Ascending aorta (tissue), 2 donors: ENCODE results near the gene BCL7A. TPM values are rescaled to one million over a fixed set of nuclear protein-coding genes. Genes with fewer than 3 reads are reported as not detected.

Experiments used
- DNase-seq, 2 donors: peaks; one replicate each; pipeline ENCODE4 v3.0.0-alpha.2; 2019; ENCODE audit warnings: low spot score in 2 of 2
- H3K27ac ChIP-seq, 2 donors: fragments of 200-600 bp; sonication (generic); one replicate each; pipeline ENCODE4 v1.5.1; 2016 to 2017; ENCODE audit warnings: mild to moderate bottlenecking in 1 of 2
- H3K27me3 ChIP-seq: fragments of 200-600 bp; sonication (generic); one replicate; pipeline ENCODE4 v1.5.1; 2017
- H3K36me3 ChIP-seq, 2 donors: fragments of 200-600 bp; sonication (generic); one replicate each; pipeline ENCODE4 v1.5.1; 2016
- H3K4me1 ChIP-seq, 2 donors: fragments of 200-600 bp; sonication (generic); one replicate each; pipeline ENCODE4 v1.5.1; 2016 to 2017; ENCODE audit warnings: mild to moderate bottlenecking in 1 of 2
- H3K4me3 ChIP-seq, 2 donors: fragments of 200-600 bp; sonication (generic); one replicate each; pipeline ENCODE4 v1.5.1; 2016 to 2017; ENCODE audit warnings: mild to moderate bottlenecking in 1 of 2
- H3K9me3 ChIP-seq, 2 donors: fragments of 200-600 bp; sonication (generic); one replicate each; pipeline ENCODE4 v1.5.1; 2016
- intact Hi-C: fragments of 100-400 bp; cut with DNase I; formaldehyde crosslinking; loops from one replicate; pipeline ENCODE4 v1.15.1; 2023
- total RNA-seq: library from RNA; depleted of rRNA; stranded (reverse); fragments of >200 nt; gene quantifications from one replicate; pipeline ENCODE4 v1.1.0, GENCODE V29; 2016
- TF ChIP-seq, protein P1 (sequence below), 3 experiments: fragments of 200-600 bp in 2 of 3; fragments of 450-650 bp in 1 of 3; sonication (generic) in 2 of 3; IDR thresholded peaks; one replicate each; pipeline ENCODE4 v1.5.1; 2016 to 2019; ENCODE audit warnings: antibody characterized with exemption in 3 of 3, mild to moderate bottlenecking in 1 of 3, moderate library complexity in 1 of 3

Gene BCL7A
- total RNA-seq, 1 donor from 2014 or later = 3.2 TPM

DNA sequence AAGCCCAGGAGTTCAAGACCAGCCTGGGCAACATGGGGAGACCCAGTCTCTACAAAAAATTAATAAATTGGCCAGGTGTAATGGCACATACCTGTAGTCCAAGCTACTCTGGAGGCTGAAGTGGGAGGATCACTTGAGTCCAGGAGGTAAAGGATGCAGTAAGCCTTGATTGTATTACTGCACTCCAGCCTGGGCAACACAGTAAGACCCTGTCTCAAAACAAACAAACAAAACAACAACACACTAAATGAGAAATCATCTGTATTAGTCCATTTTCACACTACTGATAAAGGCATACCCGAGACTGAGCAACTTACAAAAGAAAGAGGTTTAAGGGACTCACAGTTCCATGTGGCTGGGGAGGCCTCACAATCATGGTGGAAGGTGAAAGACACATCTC is 52.1 kb downstream of the BCL7A start:
- intact Hi-C loops = no loop called here
- H3K4me3 ChIP-seq = no peak overlapping the region
- H3K9me3 ChIP-seq = no peaks in the 10 kb centered on the region
- H3K4me1 ChIP-seq = peaks cover 5 to 21% of the 10 kb centered on the region in 2 donors
- H3K27me3 ChIP-seq = no peaks in the 10 kb centered on the region
- TF ChIP-seq, protein P1, sequence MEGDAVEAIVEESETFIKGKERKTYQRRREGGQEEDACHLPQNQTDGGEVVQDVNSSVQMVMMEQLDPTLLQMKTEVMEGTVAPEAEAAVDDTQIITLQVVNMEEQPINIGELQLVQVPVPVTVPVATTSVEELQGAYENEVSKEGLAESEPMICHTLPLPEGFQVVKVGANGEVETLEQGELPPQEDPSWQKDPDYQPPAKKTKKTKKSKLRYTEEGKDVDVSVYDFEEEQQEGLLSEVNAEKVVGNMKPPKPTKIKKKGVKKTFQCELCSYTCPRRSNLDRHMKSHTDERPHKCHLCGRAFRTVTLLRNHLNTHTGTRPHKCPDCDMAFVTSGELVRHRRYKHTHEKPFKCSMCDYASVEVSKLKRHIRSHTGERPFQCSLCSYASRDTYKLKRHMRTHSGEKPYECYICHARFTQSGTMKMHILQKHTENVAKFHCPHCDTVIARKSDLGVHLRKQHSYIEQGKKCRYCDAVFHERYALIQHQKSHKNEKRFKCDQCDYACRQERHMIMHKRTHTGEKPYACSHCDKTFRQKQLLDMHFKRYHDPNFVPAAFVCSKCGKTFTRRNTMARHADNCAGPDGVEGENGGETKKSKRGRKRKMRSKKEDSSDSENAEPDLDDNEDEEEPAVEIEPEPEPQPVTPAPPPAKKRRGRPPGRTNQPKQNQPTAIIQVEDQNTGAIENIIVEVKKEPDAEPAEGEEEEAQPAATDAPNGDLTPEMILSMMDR (IDR thresholded peaks at IDR 0.05) = no peak
- no peak for DNase-seq
- no peaks in the 10 kb centered on the region for H3K36me3 ChIP-seq
- H3K27ac ChIP-seq = no peak overlapping the region

DNA sequence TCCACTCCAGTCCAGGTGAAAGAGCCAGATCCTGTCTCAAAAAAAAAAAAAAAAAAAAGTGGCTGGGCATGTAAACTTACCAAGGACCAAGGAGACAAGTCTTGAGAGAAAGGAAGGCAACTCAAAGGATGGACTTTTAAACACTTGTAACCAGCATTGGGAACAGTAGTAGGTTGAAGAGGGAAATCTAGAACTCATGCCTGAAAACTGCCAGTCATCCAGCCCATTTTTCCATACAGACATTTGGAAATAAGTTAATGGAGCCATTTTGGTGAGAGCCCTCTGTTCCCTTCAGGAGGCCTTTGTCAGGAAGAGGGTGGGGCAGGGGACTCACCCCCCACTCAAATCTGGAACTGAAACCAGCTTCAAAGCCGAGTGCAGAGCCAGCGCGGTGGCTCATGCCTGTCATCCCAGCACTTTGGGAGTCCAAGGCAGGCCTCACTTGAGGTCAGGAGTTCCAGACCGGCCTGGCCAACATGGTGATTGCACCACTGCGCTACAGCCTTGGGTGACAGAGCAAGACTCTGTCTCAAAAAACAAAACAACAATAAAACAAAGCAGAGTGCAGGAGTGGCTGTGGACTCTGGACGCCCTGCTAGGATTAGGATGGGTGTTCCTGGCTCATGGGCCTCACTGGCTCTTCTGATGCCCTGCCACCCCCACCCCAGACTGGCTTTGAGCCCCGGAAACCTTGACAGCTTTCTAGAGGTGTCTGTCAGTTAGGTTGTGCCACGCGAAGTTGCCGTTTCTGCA is 55.2 kb downstream of the BCL7A start:
- Histone ChIP-seq H3K4me1 (peaks cover 6 to 27% of the 10 kb centered on the region in 2 donors), H3K27ac (no peak overlapping the region)
- DNase-seq = no peak

GRCh38 chr12:122078141-122079032 is 56.7 kb downstream of the BCL7A start, which contains the start of gene MLXIP:
Gene MLXIP (plus strand): TSS chr12:122078756. CDS start chr12:122078854, 98 bp downstream.
- Histone ChIP-seq H3K36me3 (no peaks in the 10 kb centered on the region), H3K27me3 (no peaks in the 10 kb centered on the region), H3K27ac (peak within 1 kb of the TSS; percentile 75 to 79), H3K4me1 (peaks cover 10 to 26% of the 10 kb centered on the region in 2 donors), H3K9me3 (no peaks in the 10 kb centered on the region), H3K4me3 (peak within 1 kb of the TSS; percentile 80 to 85)
- peak; percentile 72 to 96 for DNase-seq
- TF ChIP-seq, protein P1 (IDR thresholded peaks at IDR 0.05) = no peak
- intact Hi-C loops = loop anchor here (1.0 to 2.0 kb wide), 4 partner anchors 12 to 148 kb away; partner anchors contain the start of gene DIABLO

More for the DNA sequence above, 55.2 kb downstream of the BCL7A start:
- intact Hi-C loops = no loop called here
- TF ChIP-seq, protein P1 (IDR thresholded peaks at IDR 0.05) = no peak
- Histone ChIP-seq H3K9me3 (no peaks in the 10 kb centered on the region), H3K36me3 (no peaks in the 10 kb centered on the region), H3K4me3 (no peak overlapping the region), H3K27me3 (no peaks in the 10 kb centered on the region)

- Histone ChIP-seq H3K27me3 (no peaks in the 10 kb centered on the region), H3K4me1 (peaks cover 10 to 26% of the 10 kb centered on the region in 2 donors), H3K4me3 (peak overlapping the region; percentile 80 to 85), H3K36me3 (peaks cover 0 to 3% of the 10 kb centered on the region in 2 donors), H3K27ac (peak overlapping the region; percentile 75 to 79), H3K9me3 (no peaks in the 10 kb centered on the region)
- intact Hi-C loops = loop anchor here (2.0 kb wide), 1 partner anchor 24 kb away; no protein-coding TSS in a partner anchor
- TF ChIP-seq, protein P1 (IDR thresholded peaks at IDR 0.05) = no peak
- DNase-seq = no peak
These were observed 57.4 kb downstream of the BCL7A start for GRCh38 chr12:122079033-122079531.

DNA sequence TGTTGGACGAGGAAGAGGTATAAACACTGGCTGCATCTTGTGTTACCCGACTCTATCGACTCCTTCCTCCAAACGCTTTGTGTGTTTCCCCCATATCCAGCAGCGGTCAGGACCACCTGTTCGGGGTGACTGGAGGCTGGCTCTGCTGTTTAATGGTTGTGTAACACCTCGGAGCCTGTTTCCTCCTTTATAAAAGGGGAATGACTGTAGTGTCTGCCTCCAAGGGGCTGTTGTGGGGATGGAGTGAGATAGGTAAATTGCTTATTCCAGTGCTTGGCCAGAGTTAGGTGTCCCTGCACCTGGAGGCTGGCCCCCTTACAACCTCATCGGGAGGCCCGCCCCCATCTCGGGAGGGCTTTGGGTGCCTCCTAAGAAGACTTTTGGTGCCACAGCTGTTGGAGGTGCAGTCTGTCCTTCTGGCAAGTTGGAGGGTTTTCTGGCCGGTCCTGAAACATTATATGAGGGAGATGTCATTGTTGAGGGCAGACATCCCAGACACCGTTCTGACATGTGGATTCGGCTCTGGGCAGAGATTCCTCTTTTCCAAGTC is 57.9 kb downstream of the BCL7A start:
- TF ChIP-seq, protein P1 (IDR thresholded peaks at IDR 0.05) = no peak
- DNase-seq = no peak
- Histone ChIP-seq H3K4me1 (peaks cover 10 to 26% of the 10 kb centered on the region in 2 donors), H3K4me3 (peak overlapping the region; percentile 80 to 85), H3K9me3 (no peaks in the 10 kb centered on the region), H3K27ac (peak overlapping the region; percentile 75 to 79), H3K36me3 (peaks cover 3 to 8% of the 10 kb centered on the region in 2 donors), H3K27me3 (no peaks in the 10 kb centered on the region)
- intact Hi-C loops = loop anchor here (2.0 kb wide), 1 partner anchor 25 kb away; no protein-coding TSS in a partner anchor
